GM13976 (cell line): ENCODE measurements around the gene ZNF22.

ENCODE experiments used
- DNase-seq: peaks from one replicate; pipeline ENCODE4 v3.0.0; 2012; ENCODE audit warnings: low spot score
- CTCF ChIP-seq: IDR thresholded peaks from 2 replicates; pipeline ENCODE4 v1.5.1; 2012; ENCODE audit warnings: borderline replicate concordance, mild to moderate bottlenecking; ENCODE audit not compliant: insufficient read depth; ENCODE audit errors: extremely low read depth, missing control alignments, control extremely low read depth
- in situ Hi-C: fragments of 300-500 bp; cut with MboI; formaldehyde crosslinking; loops from one replicate; pipeline ENCODE4 v1.12.0; 2022; ENCODE audit warnings: low sequenced_read_pairs, mixed read lengths, inconsistent platforms; ENCODE audit not compliant: unreplicated experiment

Gene ZNF22

GRCh38 chr10:44973323-44974081 is 27.2 kb upstream of the ZNF22 start:
- no peak for TF ChIP-seq CTCF
- in situ Hi-C loops: loop anchor here (10.0 kb wide), 1 partner anchor 49 kb away; no protein-coding TSS in a partner anchor
- DNase-seq: no peak

DNA sequence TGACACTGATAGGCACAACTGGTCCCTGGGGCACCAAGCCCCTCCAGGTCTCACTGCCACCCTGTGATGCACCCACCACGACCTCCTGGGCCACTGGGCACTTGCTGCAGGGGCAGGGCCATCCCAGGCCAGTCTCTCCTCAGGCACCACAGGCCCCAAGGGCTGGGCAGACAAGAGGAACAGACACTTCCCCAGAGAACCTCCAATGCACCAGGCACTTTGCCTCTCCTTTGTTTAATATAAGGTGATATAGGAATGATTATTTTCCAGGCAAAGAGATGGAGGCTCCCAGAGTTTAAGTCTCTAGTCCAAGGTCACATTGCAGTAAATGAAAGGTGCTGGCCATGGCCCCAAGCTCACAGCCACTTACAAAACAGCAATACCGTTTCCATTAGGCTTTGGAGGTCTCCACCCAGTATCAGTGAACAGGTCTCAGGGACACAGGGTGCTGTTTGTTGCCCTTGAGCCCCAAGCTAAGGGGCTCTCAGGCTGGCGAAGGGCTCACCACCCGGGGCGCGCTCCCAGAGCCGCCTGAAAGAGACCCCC is 26.6 kb upstream of the ZNF22 start:
- no peak for TF ChIP-seq CTCF
- in situ Hi-C loops: loop anchor here (10.0 kb wide), 1 partner anchor 49 kb away; no protein-coding TSS in a partner anchor
- DNase-seq: no peak

DNA sequence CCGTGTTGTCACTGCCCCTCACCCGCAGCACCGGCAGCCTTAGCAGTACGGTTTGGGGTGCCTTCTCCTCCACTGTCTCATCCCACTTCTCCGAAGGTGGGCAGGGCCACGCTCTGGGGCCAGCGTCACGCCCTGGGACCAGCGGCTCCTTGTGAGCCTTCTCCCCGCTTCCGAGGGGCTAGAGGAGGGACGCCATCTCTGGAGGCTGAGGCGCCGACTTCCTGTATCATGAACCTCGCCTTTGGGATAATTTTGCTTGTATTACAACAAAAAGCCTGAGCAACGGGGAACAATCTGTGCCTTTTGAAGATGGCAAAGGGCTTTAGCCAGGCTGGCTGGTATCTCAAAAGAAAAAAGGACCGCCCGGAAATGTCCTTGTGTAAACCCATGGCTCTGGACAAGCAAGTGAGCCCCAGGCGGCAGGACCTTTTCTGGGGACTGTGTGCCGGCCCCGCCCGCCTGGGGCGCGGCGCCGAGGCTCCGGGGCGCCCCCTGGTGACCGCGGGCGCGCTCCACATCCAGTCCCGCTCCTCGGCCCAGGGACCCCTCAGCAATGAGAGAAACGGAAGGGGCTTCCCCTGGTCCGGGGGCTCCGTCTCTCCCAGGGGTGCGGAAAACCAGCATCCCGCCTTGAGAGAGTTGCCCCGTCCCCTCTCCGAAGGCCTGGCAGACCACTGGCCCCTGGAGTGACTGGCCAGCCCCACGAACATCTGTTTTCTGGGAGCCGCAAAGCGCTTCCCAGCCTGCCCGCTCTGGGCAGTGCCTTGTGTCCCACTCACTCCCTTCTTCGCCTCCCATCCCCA is 25.9 kb upstream of the ZNF22 start:
- TF ChIP-seq CTCF: peak; percentile 87
- DNase-seq: peak; percentile 89
- in situ Hi-C loops: loop anchor here (10.0 kb wide), 1 partner anchor 50 kb away; no protein-coding TSS in a partner anchor

- in situ Hi-C loops: loop anchor here (10.0 kb wide), 1 partner anchor 51 kb away; no protein-coding TSS in a partner anchor
- no peak for TF ChIP-seq CTCF
- peak; percentile 52 for DNase-seq
Observed at GRCh38 chr10:44975431-44976331, 25.0 kb upstream of the ZNF22 start.

- DNase-seq: no peak
- no peak for TF ChIP-seq CTCF
- in situ Hi-C loops: loop anchor here (10.0 kb wide), 1 partner anchor 52 kb away; no protein-coding TSS in a partner anchor
Observed at GRCh38 chr10:44976352-44977198, 24.1 kb upstream of the ZNF22 start.
